Dedifferentiated amniotic fluid mesenchymal stem cell (primary cell): ENCODE data around the gene AMOT.

Experiments
- DNase-seq: peaks from one replicate; pipeline ENCODE4 v3.0.0-alpha.2; 2016; ENCODE audit errors: extremely low spot score

AMOT gene

GRCh38 chrX:112800971-112801775 is 39.5 kb downstream of the AMOT start:
- DNase-seq = no peak

GRCh38 chrX:112799425-112799824 is 41.2 kb downstream of the AMOT start:
- DNase-seq = no peak

- DNase-seq = no peak
These were observed 41.9 kb downstream of the AMOT start for GRCh38 chrX:112798736-112799135.

- DNase-seq = no peak
These were observed 50.7 kb downstream of the AMOT start for GRCh38 chrX:112789931-112790330.

GRCh38 chrX:112786076-112786475 is 54.6 kb downstream of the AMOT start:
- no peak for DNase-seq

GRCh38 chrX:112785344-112785743 is 55.3 kb downstream of the AMOT start:
- no peak for DNase-seq

GRCh38 chrX:112784692-112785091 is 55.9 kb downstream of the AMOT start:
- no peak for DNase-seq

- DNase-seq = no peak
These were observed 61.5 kb downstream of the AMOT start for GRCh38 chrX:112779139-112779538.

GRCh38 chrX:112774651-112775293 is 65.9 kb downstream of the AMOT start:
- no peak for DNase-seq

- DNase-seq = no peak
These were observed 66.5 kb downstream of the AMOT start for GRCh38 chrX:112774142-112774541.

- DNase-seq = no peak
These were observed 71.6 kb downstream of the AMOT start for GRCh38 chrX:112769034-112769433.

- DNase-seq = no peak
These were observed 72.1 kb downstream of the AMOT start for GRCh38 chrX:112768563-112768962.

GRCh38 chrX:112766774-112767173 is 73.9 kb downstream of the AMOT start:
- no peak for DNase-seq

GRCh38 chrX:112761242-112762207 is 79.1 kb downstream of the AMOT start:
- DNase-seq = no peak

GRCh38 chrX:112760697-112761096 is 79.9 kb downstream of the AMOT start:
- DNase-seq = no peak

GRCh38 chrX:112759966-112760365 is 80.7 kb downstream of the AMOT start:
- DNase-seq = no peak

GRCh38 chrX:112759512-112759911 is 81.1 kb downstream of the AMOT start:
- no peak for DNase-seq

GRCh38 chrX:112757946-112758345 is 82.7 kb downstream of the AMOT start:
- DNase-seq = no peak

- no peak for DNase-seq
These were observed 87.5 kb downstream of the AMOT start for GRCh38 chrX:112753116-112753515.

GRCh38 chrX:112751076-112751475 is 89.6 kb downstream of the AMOT start:
- DNase-seq = no peak

GRCh38 chrX:112746812-112747595 is 93.6 kb downstream of the AMOT start:
- DNase-seq = no peak
